Amygdala (tissue), 56 donors: ENCODE results near the gene DAGLA.

Experiments
- DNase-seq, 56 donors: peaks; one replicate each; lab custom pipeline; 2025; lab: John Stamatoyannopoulos, UW

The DAGLA gene

GRCh38 chr11:61742391-61742790 lies 62.2 kb downstream of the DAGLA start:
- DNase-seq: no peak

- no peak for DNase-seq
Measured at GRCh38 chr11:61743486-61744095, 63.4 kb downstream of the DAGLA start.

GRCh38 chr11:61744181-61744580 lies 64.0 kb downstream of the DAGLA start:
- no peak for DNase-seq

- DNase-seq: no peak
Measured at GRCh38 chr11:61744609-61745156, 64.5 kb downstream of the DAGLA start.

DNA sequence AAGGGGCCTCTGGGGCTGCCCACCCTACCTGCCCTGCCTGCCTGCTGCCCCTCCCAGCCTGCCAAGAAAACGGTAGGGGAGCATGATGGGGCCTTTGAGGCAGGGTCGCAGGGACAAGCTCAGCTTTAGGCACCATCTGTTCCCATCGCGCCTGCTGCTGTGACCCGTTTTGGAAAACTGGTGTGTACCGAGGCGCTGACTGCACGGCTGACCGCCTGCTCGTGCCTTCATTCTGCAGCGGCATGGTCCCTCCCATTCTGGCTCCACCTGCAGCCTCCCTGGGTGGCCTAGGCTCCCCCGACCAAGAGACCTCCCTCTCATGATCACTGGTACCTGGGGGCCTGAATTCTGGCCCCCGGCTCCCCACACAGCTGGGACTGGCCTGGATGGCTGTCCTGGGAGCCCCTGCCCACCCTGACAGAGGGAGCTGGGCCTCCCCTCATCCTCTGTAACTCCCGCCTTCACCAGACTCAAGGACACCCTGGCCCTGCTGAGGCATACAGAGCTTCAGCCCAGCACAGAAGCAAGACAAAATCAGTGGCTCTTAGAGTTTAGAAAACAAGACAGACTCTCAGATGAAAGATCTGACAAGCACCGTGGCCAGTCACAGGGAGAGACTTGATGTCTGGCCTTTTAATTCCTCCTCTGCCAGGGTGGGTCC lies 65.7 kb downstream of the DAGLA start:
- no peak for DNase-seq

GRCh38 chr11:61746442-61747191 lies 66.4 kb downstream of the DAGLA start:
- DNase-seq: no peak

DNA sequence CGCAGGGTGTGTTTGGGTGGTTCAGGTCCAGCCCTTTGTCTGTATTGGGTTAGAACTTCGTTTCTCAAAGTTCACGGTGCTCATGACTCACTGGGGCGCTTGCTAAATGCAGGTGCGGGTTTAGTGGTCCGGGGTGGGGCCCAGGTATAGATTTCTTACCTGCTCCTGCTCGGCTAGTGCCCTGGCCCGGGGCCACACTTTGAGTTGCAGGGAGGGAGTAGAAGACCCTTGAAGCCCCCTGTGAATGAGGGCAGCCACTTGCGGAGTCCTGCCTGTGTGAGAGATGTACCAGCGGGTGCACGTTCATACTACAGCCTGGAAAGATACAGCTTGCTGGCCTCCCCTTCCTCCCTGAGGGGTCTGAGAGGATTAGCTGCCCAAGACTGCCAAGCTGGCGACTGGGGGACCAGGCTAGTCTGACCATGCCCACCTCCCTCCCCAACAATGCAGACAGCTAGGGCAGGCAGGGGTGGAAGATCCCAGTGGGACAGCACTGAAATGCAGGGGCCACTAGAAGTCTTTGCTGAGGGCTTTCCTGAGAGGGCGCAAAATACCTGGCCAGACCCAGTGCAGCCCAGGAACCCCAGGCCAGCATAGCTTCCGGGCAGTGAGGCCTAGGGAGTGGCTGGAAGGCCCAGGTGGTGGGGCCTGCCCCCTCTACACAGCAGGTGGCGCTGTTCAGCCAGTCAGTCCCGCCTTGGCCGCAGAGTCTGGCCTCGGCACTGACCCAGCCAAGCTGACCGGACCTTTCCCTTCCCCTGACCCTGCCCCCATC lies 67.2 kb downstream of the DAGLA start:
- peak in 52 of 56 donors; percentile 23 to 92 (median 67) for DNase-seq

DNA sequence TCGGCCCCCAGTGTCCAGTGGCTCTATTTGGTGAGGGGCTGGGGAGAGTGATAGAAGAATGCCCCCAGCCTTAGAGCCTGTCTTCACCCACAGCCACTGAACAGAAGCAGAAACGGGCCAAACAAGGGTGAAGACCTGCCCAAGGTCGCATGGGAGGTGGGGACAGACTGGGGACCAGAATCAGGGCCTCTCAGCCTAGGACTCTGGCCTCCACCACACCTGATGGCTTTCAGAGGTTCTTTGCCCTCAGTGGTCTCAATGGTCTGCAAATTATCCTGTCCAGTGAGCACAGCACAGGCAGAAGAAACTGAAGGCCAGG lies 67.7 kb downstream of the DAGLA start:
- DNase-seq: no peak

GRCh38 chr11:61749591-61750217 lies 69.5 kb downstream of the DAGLA start:
- DNase-seq: peak in 55 of 56 donors; percentile 35 to 99 (median 87)

- DNase-seq: no peak
Measured at GRCh38 chr11:61750631-61751273, 70.6 kb downstream of the DAGLA start.

GRCh38 chr11:61751384-61751783 lies 71.2 kb downstream of the DAGLA start:
- no peak for DNase-seq

- peak in 35 of 56 donors; percentile 22 to 78 (median 51) for DNase-seq
Measured at GRCh38 chr11:61752117-61752924, 72.1 kb downstream of the DAGLA start, which contains the start of gene MYRF. MYRF (plus strand) TSS chr11:61752636; CDS start chr11:61752745, 109 bp downstream.

- DNase-seq: no peak
Measured at GRCh38 chr11:61752925-61753521, 72.8 kb downstream of the DAGLA start.

DNA sequence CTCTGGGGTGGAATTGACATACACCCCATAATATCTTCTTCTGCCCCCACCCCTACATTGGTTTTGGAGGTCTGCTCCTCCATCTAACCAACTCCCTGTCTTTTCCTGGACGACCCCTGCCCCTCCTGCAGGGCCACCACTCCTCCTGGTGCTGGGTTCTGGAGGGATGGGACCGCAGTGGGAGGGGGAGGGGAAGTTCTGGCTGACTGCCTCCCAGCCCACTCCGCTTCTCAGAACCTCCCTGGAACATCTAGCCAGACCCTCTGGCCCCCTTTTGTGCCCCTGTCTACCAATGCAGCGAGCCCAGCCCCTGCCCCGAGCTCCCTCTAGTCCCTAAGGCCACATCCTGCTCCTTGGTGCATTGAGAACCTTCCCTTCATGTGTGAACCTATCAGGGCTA lies 73.5 kb downstream of the DAGLA start:
- DNase-seq: peak in 3 of 56 donors; percentile 12 to 22 (median 16)

GRCh38 chr11:61754534-61755482 lies 74.6 kb downstream of the DAGLA start:
- DNase-seq: peak in 2 of 56 donors; percentile 21 to 33

DNA sequence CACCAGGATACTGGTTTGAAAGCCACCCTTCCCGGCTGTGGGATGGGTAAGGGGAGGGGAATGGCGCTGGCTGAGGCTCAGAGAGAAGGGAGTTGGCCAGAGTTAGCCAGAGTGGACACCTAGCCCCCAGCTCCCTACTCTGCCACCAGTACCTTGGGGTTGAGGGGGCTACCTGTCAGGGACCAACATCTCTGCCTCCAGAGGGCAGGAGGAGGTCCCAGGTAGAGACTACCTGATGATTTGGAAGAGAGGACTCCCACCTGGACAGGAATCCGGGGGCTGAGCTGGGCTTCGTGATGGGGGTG lies 75.9 kb downstream of the DAGLA start:
- DNase-seq: no peak
